ENCODE results near the gene ASF1B. TPM values are rescaled to one million over a fixed set of nuclear protein-coding genes. Genes with fewer than 3 reads are reported as not detected.

Gene ASF1B
- total RNA-seq, 1 experiment from 2014 or later: 78.1 TPM

- TF ChIP-seq REST (IDR thresholded peaks at IDR 0.05; ENCODE audit: low read depth): no peak
- no peak for TF ChIP-seq TCF7L2 (IDR thresholded peaks at IDR 0.05; ENCODE audit: borderline replicate concordance, extremely low read depth, insufficient read depth, insufficient read length)
These were observed 24.2 kb downstream of the ASF1B start (continued) for GRCh38 chr19:14112051-14112808.

GRCh38 chr19:14111486-14111885 is 24.9 kb downstream of the ASF1B start:
- RAD21 ChIA-PET (ENCODE audit: low non-redundant PET in 1 of 2, low total read pairs in 2 of 2, uncharacterized antibody in 2 of 2, unreplicated experiment in 2 of 2): no interaction called here
- Histone ChIP-seq H3K9me3 (ENCODE audit: control insufficient read depth in 1 of 2, insufficient read depth in 1 of 2, low read depth in 1 of 2, low read length in 2 of 2) (no peaks in the 10 kb centered on the region), H3K27me3 (ENCODE audit: insufficient read depth, low read length) (no peaks in the 10 kb centered on the region), H2AFZ (ENCODE audit: low read depth, low read length, poor library complexity, severe bottlenecking) (no peak overlapping the region), H3K4me2 (ENCODE audit: low read length) (no peak overlapping the region), H3K4me1 (ENCODE audit: control insufficient read depth in 1 of 2, insufficient read depth in 2 of 2, low read length in 2 of 2) (peaks cover 22 to 33% of the 10 kb centered on the region in 2 experiments), H3K4me3 (replicated peaks in 1 of 2; ENCODE audit: low read depth in 1 of 2, low read length in 2 of 2) (no peak overlapping the region), H3K27ac (ENCODE audit: low read depth, low read length) (no peak overlapping the region), H3K9ac (ENCODE audit: low read length) (no peak overlapping the region), H3K79me2 (ENCODE audit: insufficient read depth, low read length) (peaks cover 21% of the 10 kb centered on the region), H3K9me2 (ENCODE audit: insufficient read depth) (no peaks in the 10 kb centered on the region), H4K20me1 (ENCODE audit: insufficient read depth) (no peaks in the 10 kb centered on the region), H3K36me3 (ENCODE audit: control insufficient read depth in 1 of 2, insufficient read depth in 2 of 2, low read length in 2 of 2) (no peaks in the 10 kb centered on the region; a peak in 1 of 4 replicates)
- CTCF ChIA-PET: no interaction called here
- no TSS peak for BruUV-seq (replicated peaks)
- no peak for DNase-seq (ENCODE audit: low read depth, low spot score)
- intact Hi-C loops (cut with micrococcal nuclease): loop anchor here (5.0 kb wide), 1 partner anchor 39 kb away; the partner anchor contains the start of gene MISP3
- no peak for TF ChIP-seq YY1 (IDR thresholded peaks at IDR 0.05; ENCODE audit: extremely low read depth, insufficient replicate concordance, low read depth, low read length)
- ATAC-seq: no peak
- POLR2A ChIA-PET: no interaction called here

All from HCT116 (cell line).